HG03354 (cell line): ENCODE data around the gene CD320.
"Not testable (repeated sequence)": the region's sequence is repeated elsewhere in the genome, so short reads cannot be mapped to it uniquely, and the experiment has no call there.

Experiments
- ATAC-seq: cut with Tn5 transposase; IDR thresholded peaks from one replicate; pipeline ENCODE4 v1.9.1; 2021; ENCODE audit warnings: mild to moderate bottlenecking; ENCODE audit not compliant: unreplicated experiment, poor library complexity, severe bottlenecking

CD320 gene

DNA sequence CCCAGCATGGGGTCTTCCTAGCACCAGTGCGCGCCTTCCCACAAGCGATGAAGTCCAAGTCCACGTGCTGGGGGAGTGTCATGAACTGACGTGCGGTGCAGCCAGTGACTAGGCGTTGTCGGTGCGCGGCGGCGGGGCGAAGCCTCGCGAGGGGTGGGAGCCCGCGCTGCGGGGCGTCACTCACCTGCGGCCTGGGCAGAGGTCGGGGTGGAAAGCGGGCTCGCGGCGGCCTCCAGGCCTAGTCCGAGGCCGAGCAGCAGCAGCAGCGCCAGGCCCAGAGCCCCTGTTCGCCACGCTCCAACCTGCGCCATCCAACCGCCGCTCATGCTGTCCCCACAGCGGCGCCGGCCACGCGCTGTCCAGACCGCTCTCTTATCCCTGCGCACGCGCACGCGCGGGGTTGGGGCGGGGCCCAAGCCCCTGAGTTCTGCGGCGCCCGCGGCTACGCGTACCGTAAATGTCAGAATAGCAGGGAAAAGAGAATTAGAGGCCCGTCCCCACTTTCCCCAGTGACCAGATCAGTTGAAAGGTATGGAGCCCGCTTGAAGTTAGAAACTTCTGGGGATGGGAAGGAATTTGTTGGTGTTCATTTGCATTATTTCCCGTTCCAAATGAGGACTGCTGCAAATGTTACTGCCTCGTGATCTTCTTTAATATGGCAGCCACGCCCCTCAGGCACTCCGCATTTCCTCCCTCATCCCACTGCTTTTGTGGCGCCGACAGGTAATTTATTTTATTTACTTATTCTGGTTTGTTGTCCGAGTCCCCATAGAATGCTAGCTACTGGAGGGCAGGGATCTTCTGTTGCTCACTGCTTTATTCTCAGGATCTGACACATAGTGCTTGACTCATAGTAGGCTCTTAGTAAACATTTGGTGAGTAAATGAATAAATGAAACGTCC lies at the start of gene CD320:
Gene CD320, minus strand, starts transcription at position 394 of the 902 bp plus-strand sequence. Its CDS starts 68 bp downstream, at position 326.
- peak; percentile 77 for ATAC-seq

- no peak for ATAC-seq
These were observed 48.9 kb upstream of the CD320 start for GRCh38 chr19:8357007-8357521.

DNA sequence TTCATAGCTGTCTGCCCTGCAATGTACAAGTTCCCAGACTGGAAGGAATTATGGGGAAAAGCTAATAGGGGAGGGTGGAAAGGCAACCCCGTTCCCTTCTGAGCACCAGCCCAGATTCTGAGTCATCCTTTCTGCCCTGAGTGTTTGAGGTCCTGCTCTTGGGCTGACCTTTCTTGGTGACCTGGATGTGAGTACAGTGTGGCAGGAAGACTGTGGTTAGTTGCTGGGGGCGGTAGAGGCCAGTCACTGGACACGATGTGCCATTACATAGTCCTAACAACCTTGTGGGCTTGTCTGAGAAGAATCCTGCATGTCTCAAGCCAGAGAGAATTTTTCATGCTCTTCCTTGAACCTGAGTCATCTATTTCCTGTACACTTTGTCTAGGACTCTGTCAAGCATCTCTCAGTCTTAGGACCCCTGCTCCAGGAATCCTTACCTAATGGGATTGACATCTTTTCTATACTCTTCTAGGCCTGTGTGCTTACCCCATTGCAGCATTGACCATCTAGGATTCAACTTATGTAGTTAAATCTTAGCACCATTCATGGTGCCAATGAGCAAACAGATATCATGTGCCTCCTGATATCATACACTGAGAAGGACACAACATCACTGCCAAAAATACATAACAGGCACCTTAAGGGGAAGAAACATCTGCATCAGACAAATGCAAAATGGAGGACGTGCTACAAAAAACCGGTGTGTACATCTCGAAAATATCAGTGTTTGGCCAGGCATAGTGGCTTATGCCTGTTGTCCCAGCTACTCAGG lies 47.7 kb upstream of the CD320 start:
- ATAC-seq = no peak

DNA sequence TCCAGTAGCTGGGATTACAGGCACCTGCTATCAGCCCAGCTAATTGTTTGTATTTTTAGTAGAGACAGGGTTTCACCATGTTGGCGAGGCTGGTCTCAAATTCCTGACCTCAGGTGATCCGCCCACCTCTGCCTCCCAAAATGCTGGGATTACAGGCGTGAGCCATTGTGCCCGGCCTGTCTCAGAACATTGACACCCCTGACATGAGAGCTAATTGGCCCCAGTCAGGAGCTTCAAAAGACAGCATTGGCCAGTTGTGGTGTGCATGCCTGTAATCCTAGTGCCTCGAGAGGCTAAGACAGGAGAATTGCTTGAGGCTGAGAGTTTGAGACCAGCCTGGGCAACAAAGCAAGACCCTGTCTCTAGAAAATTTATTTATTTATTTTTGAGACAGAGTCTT lies 44.7 kb upstream of the CD320 start:
- ATAC-seq = not testable (repeated sequence)

DNA sequence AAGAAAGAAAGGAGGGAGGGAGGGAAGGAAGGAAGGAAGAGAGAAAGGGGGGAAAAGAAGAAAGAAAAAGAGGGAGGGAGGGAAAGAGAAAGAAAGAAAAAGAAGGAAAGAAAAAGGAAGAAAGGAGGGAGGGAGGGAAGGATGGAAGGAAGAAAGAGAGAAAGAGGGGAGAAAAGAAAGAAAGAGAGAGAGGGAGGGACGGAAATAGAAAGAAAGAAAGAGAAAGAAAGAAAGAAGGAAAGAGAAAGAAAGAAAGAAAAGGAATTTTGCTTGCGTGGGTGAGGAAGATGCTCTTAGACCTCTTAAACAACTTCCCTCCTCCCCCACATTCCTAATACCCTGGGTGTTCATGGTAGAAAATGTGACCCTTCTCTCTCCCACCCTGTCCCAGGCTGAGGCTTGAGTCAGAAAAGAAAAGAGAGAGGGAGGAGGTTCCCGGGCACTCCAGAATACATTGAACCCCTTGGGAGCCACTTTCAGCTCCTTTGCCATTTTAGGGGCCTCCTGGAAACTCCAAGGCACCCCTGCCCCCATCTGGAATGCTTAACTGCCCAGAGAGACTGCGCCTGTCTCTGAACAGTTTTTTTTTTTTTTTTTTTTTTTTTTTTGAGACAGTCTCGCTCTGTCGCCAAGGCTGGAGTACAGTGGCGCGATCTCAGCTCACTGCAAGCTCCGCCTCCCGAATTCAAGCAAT lies 44.1 kb upstream of the CD320 start:
- no peak for ATAC-seq

DNA sequence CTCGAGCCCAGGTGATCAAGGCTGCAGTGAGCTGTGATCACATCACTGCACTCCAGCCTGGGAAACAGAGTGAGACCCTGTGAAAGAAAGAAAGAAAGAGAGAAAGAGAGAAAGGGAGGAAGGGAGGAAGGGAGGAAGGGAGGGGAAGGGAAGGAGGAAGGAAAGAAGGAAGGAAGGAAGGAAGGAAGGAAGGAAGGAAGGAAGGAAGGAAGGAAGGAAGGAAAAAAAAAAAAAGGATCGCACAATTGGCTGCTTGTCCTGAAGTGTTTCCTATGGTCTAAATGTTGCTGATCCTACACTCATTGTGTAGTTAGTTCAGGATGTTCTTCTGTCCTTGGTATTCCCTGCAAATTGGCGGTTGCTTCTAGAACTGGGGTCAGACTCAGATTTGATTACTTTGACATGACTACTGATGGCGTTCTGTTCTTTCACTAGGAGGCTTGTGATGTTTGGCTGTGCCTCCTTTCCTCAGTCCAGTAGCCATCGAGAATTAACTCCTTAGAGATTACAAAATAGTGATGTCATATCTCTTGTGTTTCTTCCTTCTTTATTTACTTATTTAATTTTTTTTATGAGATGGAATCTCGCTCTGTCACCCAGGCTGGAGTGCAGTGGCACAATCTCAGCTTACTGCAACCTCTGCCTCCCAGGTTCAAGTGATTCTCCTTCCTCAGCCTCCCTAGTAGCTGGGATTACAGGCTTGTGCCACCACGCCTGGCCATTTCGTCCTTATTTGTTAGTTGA lies 41.6 kb upstream of the CD320 start:
- ATAC-seq = not testable (repeated sequence)

GRCh38 chr19:8343483-8343844 lies 35.3 kb upstream of the CD320 start:
- ATAC-seq = no peak

DNA sequence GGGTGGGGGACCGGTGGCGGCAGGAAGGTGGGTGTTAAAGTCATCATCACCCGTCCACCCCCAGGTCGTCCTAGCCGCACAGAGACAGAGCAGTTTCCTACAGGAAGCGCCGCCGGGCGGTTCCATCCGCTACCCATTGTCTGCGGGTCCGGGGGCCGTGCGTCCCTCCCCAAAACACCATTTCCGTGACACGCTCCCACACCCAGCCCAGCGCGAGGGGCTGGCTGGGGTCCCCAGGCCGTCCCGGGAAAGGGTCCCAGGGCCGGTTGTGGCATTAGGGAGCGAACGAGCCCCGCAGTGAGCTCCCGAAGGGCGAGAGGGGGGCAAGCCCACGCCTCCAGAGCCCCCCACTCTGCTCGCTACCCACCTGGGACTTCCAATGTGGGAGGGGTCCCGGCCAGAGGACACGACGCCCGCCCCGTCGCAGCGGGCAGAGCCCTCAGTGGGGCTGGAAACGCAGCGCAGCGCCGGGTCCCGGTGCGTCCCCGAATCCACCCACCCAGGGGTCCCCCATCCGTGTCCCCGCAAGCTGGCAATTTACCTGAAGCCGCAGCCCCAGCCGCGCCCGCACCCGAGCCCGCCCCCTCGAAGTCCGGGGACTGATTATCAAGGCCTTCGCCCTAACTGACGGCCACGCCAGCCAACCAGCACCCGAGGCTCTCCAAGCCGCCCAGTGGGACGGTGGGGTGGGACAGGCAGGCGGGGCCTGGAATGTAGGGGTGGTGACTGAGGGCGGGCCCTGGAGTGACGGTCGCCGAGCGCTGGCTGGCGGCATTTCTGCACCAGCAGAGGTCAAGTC lies 34.7 kb upstream of the CD320 start, which contains the start of gene KANK3:
Gene KANK3, minus strand, starts transcription at position 579 of the 799 bp plus-strand sequence. CDS start 5,434 bp downstream, outside the sequence.
- ATAC-seq = peak; percentile 93

GRCh38 chr19:8342316-8342683 lies 34.1 kb upstream of the CD320 start:
- no peak for ATAC-seq

- not testable (repeated sequence) for ATAC-seq
These were observed 33.3 kb upstream of the CD320 start for GRCh38 chr19:8341504-8341903.

GRCh38 chr19:8340341-8341096 lies 32.4 kb upstream of the CD320 start:
- no peak for ATAC-seq

GRCh38 chr19:8338835-8339234 lies 30.7 kb upstream of the CD320 start:
- no peak for ATAC-seq

DNA sequence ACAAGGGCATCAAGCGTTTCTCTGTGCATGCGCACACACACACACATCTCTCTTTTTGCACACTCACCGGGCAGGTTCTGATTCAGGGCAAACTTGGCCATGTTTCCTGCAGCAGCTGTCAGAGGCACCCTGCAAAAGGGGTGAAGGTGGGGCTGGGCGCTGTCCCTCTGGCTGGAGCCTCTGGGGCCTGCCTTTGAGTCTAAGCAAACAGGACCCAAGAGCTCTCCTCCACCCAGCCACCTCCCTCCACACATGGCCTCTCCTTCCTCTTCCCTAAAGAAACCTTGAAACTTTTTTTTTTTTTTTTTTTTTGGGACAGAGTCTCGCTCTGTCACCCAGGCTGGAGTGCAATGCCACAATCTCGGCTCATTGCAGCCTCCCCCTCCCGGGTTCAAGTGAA lies 29.6 kb upstream of the CD320 start:
- no peak for ATAC-seq

GRCh38 chr19:8336660-8337059 lies 28.5 kb upstream of the CD320 start:
- no peak for ATAC-seq

DNA sequence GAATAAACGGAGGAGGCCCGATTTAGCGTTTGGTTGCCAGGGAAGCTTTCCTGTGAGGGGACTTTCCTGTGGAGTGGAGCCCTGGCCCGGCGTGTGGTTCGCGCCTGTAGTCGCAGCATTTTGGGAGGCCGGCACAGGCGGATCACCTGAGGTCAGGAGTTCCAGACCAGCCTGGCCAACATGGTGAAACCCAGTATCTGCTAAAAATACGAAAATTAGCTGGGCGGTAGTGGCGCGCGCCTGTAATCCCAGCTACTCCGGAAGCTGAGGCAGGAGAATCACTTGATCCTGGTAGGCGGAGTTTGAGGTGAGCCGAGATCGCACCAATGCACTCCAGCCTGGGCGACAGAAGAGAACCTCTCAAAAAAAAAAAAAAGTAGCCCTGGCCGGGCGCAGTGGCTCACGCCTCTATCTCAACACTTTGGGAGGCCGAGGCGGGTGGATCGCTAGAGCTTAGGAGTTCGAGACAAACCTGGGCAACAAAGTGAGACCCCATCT lies 28.0 kb upstream of the CD320 start:
- no peak for ATAC-seq

- no peak for ATAC-seq
These were observed 27.3 kb upstream of the CD320 start for GRCh38 chr19:8335343-8336071.
